GM12872 (cell line): ENCODE data around the gene PPP1R12A.

Experiments
- TF ChIP-seq, protein P1 (sequence below): IDR thresholded peaks from 3 replicates; pipeline ENCODE4 v1.5.1; 2011; ENCODE audit warnings: low read depth, mild to moderate bottlenecking, low read length, moderate library complexity; ENCODE audit not compliant: insufficient read depth

The PPP1R12A gene

GRCh38 chr12:79848339-79848738 lies 86.6 kb downstream of the PPP1R12A start:
- TF ChIP-seq, protein P1, sequence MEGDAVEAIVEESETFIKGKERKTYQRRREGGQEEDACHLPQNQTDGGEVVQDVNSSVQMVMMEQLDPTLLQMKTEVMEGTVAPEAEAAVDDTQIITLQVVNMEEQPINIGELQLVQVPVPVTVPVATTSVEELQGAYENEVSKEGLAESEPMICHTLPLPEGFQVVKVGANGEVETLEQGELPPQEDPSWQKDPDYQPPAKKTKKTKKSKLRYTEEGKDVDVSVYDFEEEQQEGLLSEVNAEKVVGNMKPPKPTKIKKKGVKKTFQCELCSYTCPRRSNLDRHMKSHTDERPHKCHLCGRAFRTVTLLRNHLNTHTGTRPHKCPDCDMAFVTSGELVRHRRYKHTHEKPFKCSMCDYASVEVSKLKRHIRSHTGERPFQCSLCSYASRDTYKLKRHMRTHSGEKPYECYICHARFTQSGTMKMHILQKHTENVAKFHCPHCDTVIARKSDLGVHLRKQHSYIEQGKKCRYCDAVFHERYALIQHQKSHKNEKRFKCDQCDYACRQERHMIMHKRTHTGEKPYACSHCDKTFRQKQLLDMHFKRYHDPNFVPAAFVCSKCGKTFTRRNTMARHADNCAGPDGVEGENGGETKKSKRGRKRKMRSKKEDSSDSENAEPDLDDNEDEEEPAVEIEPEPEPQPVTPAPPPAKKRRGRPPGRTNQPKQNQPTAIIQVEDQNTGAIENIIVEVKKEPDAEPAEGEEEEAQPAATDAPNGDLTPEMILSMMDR, result no peak

GRCh38 chr12:79847417-79847816 lies 87.5 kb downstream of the PPP1R12A start:
- TF ChIP-seq, protein P1, result no peak

DNA sequence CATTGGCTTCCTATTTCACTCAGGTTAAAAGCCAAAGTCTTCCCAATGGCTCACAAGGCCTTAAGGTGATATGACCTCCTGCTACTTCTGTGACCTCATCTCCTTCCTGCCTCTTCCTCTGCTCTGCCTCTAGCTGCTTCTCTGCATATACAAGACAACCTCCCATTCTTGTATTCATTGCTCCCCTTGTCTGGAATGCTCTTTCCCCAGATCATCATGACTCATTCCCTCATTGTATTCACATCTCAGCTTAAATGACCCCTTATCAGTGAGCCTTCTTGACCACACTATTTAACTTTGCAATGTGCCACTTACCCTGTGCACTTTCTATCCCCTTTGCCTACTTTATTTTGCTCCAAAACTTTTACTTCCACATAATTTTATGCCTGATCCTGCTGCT lies 90.2 kb downstream of the PPP1R12A start:
- TF ChIP-seq, protein P1, result no peak

- TF ChIP-seq, protein P1, result no peak
These were observed 90.9 kb downstream of the PPP1R12A start for GRCh38 chr12:79843978-79844377.

- TF ChIP-seq, protein P1, result no peak
These were observed 92.3 kb downstream of the PPP1R12A start for GRCh38 chr12:79842630-79843029.

- TF ChIP-seq, protein P1, result no peak
These were observed 93.0 kb downstream of the PPP1R12A start for GRCh38 chr12:79841878-79842265.

GRCh38 chr12:79841248-79841877 lies 93.5 kb downstream of the PPP1R12A start:
- TF ChIP-seq, protein P1, result no peak

DNA sequence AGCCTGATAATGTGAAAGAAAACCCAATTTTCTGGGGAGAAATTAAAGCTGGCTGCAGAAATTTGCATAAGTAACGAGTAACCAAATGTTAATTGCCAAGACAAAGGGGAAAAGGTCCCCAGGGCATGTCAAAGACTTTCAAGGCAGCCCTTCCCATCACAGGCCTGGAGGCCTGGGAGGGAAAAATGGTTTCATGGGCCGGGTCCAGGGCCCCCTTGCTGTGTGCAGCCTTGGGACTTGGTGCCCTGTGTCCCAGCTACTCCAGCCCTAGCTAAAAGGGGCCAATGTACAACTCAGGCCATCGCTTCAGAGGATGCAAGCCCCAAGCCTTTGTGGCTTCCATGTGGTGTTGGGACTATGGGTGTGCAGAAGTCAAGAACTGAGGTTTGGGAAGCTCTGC lies 96.5 kb downstream of the PPP1R12A start:
- TF ChIP-seq, protein P1, result no peak
